ENCODE results near the gene PKD1. TPM values are rescaled to one million over a fixed set of nuclear protein-coding genes. Genes with fewer than 3 reads are reported as not detected.
A peak's percentile ranks its signal among the peaks of the same experiment; 100 is the strongest.
"Not testable (repeated sequence)": the region's sequence is repeated elsewhere in the genome, so short reads cannot be mapped to it uniquely, and the experiment has no call there.

PKD1 gene
- total RNA-seq, 2 experiments from 2014 or later, result 63.3 to 68.9 TPM

- CTCF ChIA-PET; DNase-seq; H3K4me3 Mint-ChIP-seq; H3K36me3 Mint-ChIP-seq (ENCODE audit: low read depth); H3K9me3 Mint-ChIP-seq; H3K27ac Mint-ChIP-seq; intact Hi-C loops (cut with micrococcal nuclease); H3K27me3 Mint-ChIP-seq (ENCODE audit: low read depth): not testable (repeated sequence)
- peaks cover 17% of the 10 kb centered on the region for H3K4me1 Mint-ChIP-seq (ENCODE audit: low read depth)
Observed at GRCh38 chr16:2124377-2124693, 11.4 kb downstream of the PKD1 start.

- DNase-seq; H3K27me3 Mint-ChIP-seq (ENCODE audit: low read depth); H3K4me3 Mint-ChIP-seq; H3K36me3 Mint-ChIP-seq (ENCODE audit: low read depth); H3K9me3 Mint-ChIP-seq; intact Hi-C loops (cut with micrococcal nuclease); CTCF ChIA-PET; H3K27ac Mint-ChIP-seq: not testable (repeated sequence)
- H3K4me1 Mint-ChIP-seq (ENCODE audit: low read depth), result peaks cover 17% of the 10 kb centered on the region
Observed at GRCh38 chr16:2123706-2124376, 11.9 kb downstream of the PKD1 start.

GRCh38 chr16:2122934-2123683, 12.6 kb downstream of the PKD1 start:
- intact Hi-C loops (cut with micrococcal nuclease); H3K9me3 Mint-ChIP-seq; H3K4me3 Mint-ChIP-seq; DNase-seq; H3K36me3 Mint-ChIP-seq (ENCODE audit: low read depth); H3K27me3 Mint-ChIP-seq (ENCODE audit: low read depth); H3K27ac Mint-ChIP-seq; CTCF ChIA-PET: not testable (repeated sequence)
- H3K4me1 Mint-ChIP-seq (ENCODE audit: low read depth), result peaks cover 14% of the 10 kb centered on the region

GRCh38 chr16:2122429-2122828, 13.3 kb downstream of the PKD1 start:
- Mint-ChIP-seq H3K4me1 (ENCODE audit: low read depth) (peaks cover 12% of the 10 kb centered on the region), H3K27me3 (ENCODE audit: low read depth) (no peaks in the 10 kb centered on the region), H3K27ac (no peak overlapping the region), H3K9me3 (no peaks in the 10 kb centered on the region), H3K36me3 (ENCODE audit: low read depth) (no peaks in the 10 kb centered on the region), H3K4me3 (no peak overlapping the region)
- CTCF ChIA-PET, result no interaction called here
- DNase-seq, result no peak
- intact Hi-C loops (cut with micrococcal nuclease), result no loop called here

GRCh38 chr16:2121853-2122252, 13.8 kb downstream of the PKD1 start:
- Mint-ChIP-seq H3K27ac (no peak overlapping the region), H3K27me3 (ENCODE audit: low read depth) (no peaks in the 10 kb centered on the region), H3K4me3 (no peak overlapping the region), H3K4me1 (ENCODE audit: low read depth) (peaks cover 9% of the 10 kb centered on the region), H3K9me3 (no peaks in the 10 kb centered on the region), H3K36me3 (ENCODE audit: low read depth) (no peaks in the 10 kb centered on the region)
- CTCF ChIA-PET, result interaction anchor here (0.6 to 1.0 kb wide), 3 partner anchors 22 to 331 kb away, joined by 3 read pairs; no protein-coding TSS in a partner anchor
- no peak for DNase-seq
- intact Hi-C loops (cut with micrococcal nuclease), result no loop called here

GRCh38 chr16:2121325-2121724, 14.4 kb downstream of the PKD1 start:
- H3K9me3 Mint-ChIP-seq; intact Hi-C loops (cut with micrococcal nuclease); H3K36me3 Mint-ChIP-seq (ENCODE audit: low read depth); H3K4me3 Mint-ChIP-seq; H3K27me3 Mint-ChIP-seq (ENCODE audit: low read depth); H3K4me1 Mint-ChIP-seq (ENCODE audit: low read depth); H3K27ac Mint-ChIP-seq: not testable (repeated sequence)
- CTCF ChIA-PET, result interaction anchor here (0.6 to 1.0 kb wide), 5 partner anchors 22 to 332 kb away, joined by 3 to 4 read pairs (median 3); no protein-coding TSS in a partner anchor
- DNase-seq, result peak; percentile 61

- DNase-seq; H3K4me1 Mint-ChIP-seq (ENCODE audit: low read depth); H3K27ac Mint-ChIP-seq; intact Hi-C loops (cut with micrococcal nuclease); H3K27me3 Mint-ChIP-seq (ENCODE audit: low read depth); H3K36me3 Mint-ChIP-seq (ENCODE audit: low read depth); H3K9me3 Mint-ChIP-seq; H3K4me3 Mint-ChIP-seq: not testable (repeated sequence)
- CTCF ChIA-PET, result interaction anchor here (0.5 kb wide), 1 partner anchor 464 kb away, joined by 3 read pairs; no protein-coding TSS in a partner anchor
Observed at GRCh38 chr16:2117960-2118722, 17.6 kb downstream of the PKD1 start.

- CTCF ChIA-PET, result interaction anchor here (0.5 kb wide), 1 partner anchor 464 kb away, joined by 3 read pairs; no protein-coding TSS in a partner anchor
- H3K27ac Mint-ChIP-seq; H3K4me3 Mint-ChIP-seq; H3K36me3 Mint-ChIP-seq (ENCODE audit: low read depth); H3K9me3 Mint-ChIP-seq; H3K27me3 Mint-ChIP-seq (ENCODE audit: low read depth); H3K4me1 Mint-ChIP-seq (ENCODE audit: low read depth); intact Hi-C loops (cut with micrococcal nuclease); DNase-seq: not testable (repeated sequence)
Observed at GRCh38 chr16:2117341-2117740, 18.4 kb downstream of the PKD1 start.

GRCh38 chr16:2116428-2116827, 19.3 kb downstream of the PKD1 start:
- H3K27ac Mint-ChIP-seq; DNase-seq; H3K27me3 Mint-ChIP-seq (ENCODE audit: low read depth); H3K36me3 Mint-ChIP-seq (ENCODE audit: low read depth); CTCF ChIA-PET; H3K9me3 Mint-ChIP-seq; intact Hi-C loops (cut with micrococcal nuclease); H3K4me3 Mint-ChIP-seq; H3K4me1 Mint-ChIP-seq (ENCODE audit: low read depth): not testable (repeated sequence)

- intact Hi-C loops (cut with micrococcal nuclease), result no loop called here
- no peak overlapping the region for H3K4me3 Mint-ChIP-seq
- no peaks in the 10 kb centered on the region for H3K36me3 Mint-ChIP-seq (ENCODE audit: low read depth)
- CTCF ChIA-PET, result no interaction called here
- H3K4me1 Mint-ChIP-seq (ENCODE audit: low read depth), result no peaks in the 10 kb centered on the region
- no peak overlapping the region for H3K27ac Mint-ChIP-seq
- no peak for DNase-seq
- H3K27me3 Mint-ChIP-seq (ENCODE audit: low read depth), result no peaks in the 10 kb centered on the region
- H3K9me3 Mint-ChIP-seq, result no peaks in the 10 kb centered on the region
Observed at GRCh38 chr16:2115591-2115973, 20.1 kb downstream of the PKD1 start.

- intact Hi-C loops (cut with micrococcal nuclease); DNase-seq: not testable (repeated sequence)
Observed at GRCh38 chr16:2114885-2115590, 20.7 kb downstream of the PKD1 start.

GRCh38 chr16:2114225-2114624, 21.5 kb downstream of the PKD1 start:
- not testable (repeated sequence) for H3K27me3 Mint-ChIP-seq (ENCODE audit: low read depth)

More at GRCh38 chr16:2114885-2115590, 20.7 kb downstream of the PKD1 start:
- not testable (repeated sequence) for H3K27ac Mint-ChIP-seq; H3K9me3 Mint-ChIP-seq; H3K4me1 Mint-ChIP-seq (ENCODE audit: low read depth); H3K36me3 Mint-ChIP-seq (ENCODE audit: low read depth); H3K27me3 Mint-ChIP-seq (ENCODE audit: low read depth); H3K4me3 Mint-ChIP-seq
- CTCF ChIA-PET, result interaction anchor here (0.5 kb wide), 1 partner anchor 25 kb away, joined by 4 read pairs; no protein-coding TSS in a partner anchor

More at GRCh38 chr16:2114225-2114624, 21.5 kb downstream of the PKD1 start:
- H3K9me3 Mint-ChIP-seq; DNase-seq; H3K4me3 Mint-ChIP-seq; H3K27ac Mint-ChIP-seq; H3K4me1 Mint-ChIP-seq (ENCODE audit: low read depth); intact Hi-C loops (cut with micrococcal nuclease); H3K36me3 Mint-ChIP-seq (ENCODE audit: low read depth); CTCF ChIA-PET: not testable (repeated sequence)
